HG03457 (cell line): ENCODE measurements around the gene ESRRA.
A peak's percentile ranks its signal among the peaks of the same experiment; 100 is the strongest.

Experiments
- ATAC-seq: cut with Tn5 transposase; IDR thresholded peaks from one replicate; pipeline ENCODE4 v1.9.1; 2021; ENCODE audit warnings: moderate number of reproducible peaks; ENCODE audit not compliant: unreplicated experiment

ESRRA gene

GRCh38 chr11:64327375-64327774 is 22.1 kb downstream of the ESRRA start:
- ATAC-seq: no peak

GRCh38 chr11:64327993-64328392 is 22.7 kb downstream of the ESRRA start:
- no peak for ATAC-seq

- ATAC-seq: no peak
These were observed 25.6 kb downstream of the ESRRA start for GRCh38 chr11:64330888-64331287.

GRCh38 chr11:64331569-64332371 is 26.4 kb downstream of the ESRRA start:
- no peak for ATAC-seq

- no peak for ATAC-seq
These were observed 28.2 kb downstream of the ESRRA start for GRCh38 chr11:64333556-64333955.

- ATAC-seq: peak; percentile 52
These were observed 29.7 kb downstream of the ESRRA start for GRCh38 chr11:64334764-64335735.

GRCh38 chr11:64337538-64338249 is 32.4 kb downstream of the ESRRA start:
- no peak for ATAC-seq

- no peak for ATAC-seq
These were observed 33.4 kb downstream of the ESRRA start for GRCh38 chr11:64338716-64339115.

- no peak for ATAC-seq
These were observed 34.0 kb downstream of the ESRRA start for GRCh38 chr11:64339286-64339685.

- peak; percentile 31 for ATAC-seq
These were observed 34.6 kb downstream of the ESRRA start, which contains the start of gene CCDC88B for GRCh38 chr11:64339754-64340408. TSS of gene CCDC88B (plus strand) at chr11:64340204. CDS start at chr11:64340267, 63 bp downstream.

GRCh38 chr11:64340671-64341335 is 35.5 kb downstream of the ESRRA start:
- no peak for ATAC-seq

GRCh38 chr11:64341429-64341828 is 36.1 kb downstream of the ESRRA start:
- ATAC-seq: no peak

GRCh38 chr11:64341851-64342791 is 36.8 kb downstream of the ESRRA start:
- ATAC-seq: no peak

GRCh38 chr11:64342869-64343745 is 37.8 kb downstream of the ESRRA start:
- no peak for ATAC-seq

- no peak for ATAC-seq
These were observed 38.6 kb downstream of the ESRRA start for GRCh38 chr11:64343767-64344559.

GRCh38 chr11:64344787-64345186 is 39.5 kb downstream of the ESRRA start:
- no peak for ATAC-seq
